Measurements from ENCODE around the gene ORC3. TPM values are rescaled to one million over a fixed set of nuclear protein-coding genes. Genes with fewer than 3 reads are reported as not detected.

The ORC3 gene
- total RNA-seq, 1 experiment from 2014 or later = 52.9 TPM

- no peaks in the 10 kb centered on the region for H3K79me1 ChIP-seq (ENCODE audit: insufficient read depth, low read depth, low read length, poor library complexity, severe bottlenecking)
- no CpG with 5 or more reads among the region's 1 CpG for WGBS (ENCODE audit: extremely low coverage, insufficient read length, low lambda C conversion rate)
- H3K27ac Mint-ChIP-seq = no peak overlapping the region
Observed at GRCh38 chr6:87661016-87661415, 71.1 kb downstream of the ORC3 start.

More at GRCh38 chr6:87661016-87661415, 71.1 kb downstream of the ORC3 start:
- no peak overlapping the region for H3K9ac ChIP-seq (ENCODE audit: extremely low read depth, insufficient read length, low read length)
- no peak overlapping the region for H3K56ac ChIP-seq (ENCODE audit: insufficient read length, low read depth, low read length)
- H3K4ac ChIP-seq (ENCODE audit: low read depth, low read length) = no peak overlapping the region
- H3K27me3 ChIP-seq (ENCODE audit: insufficient read depth, low read length) = no peaks in the 10 kb centered on the region
- H3K36me3 Mint-ChIP-seq (ENCODE audit: insufficient read depth in 1 of 3, low read depth in 3 of 3) = peaks cover 21 to 67% (median 59%) of the 10 kb centered on the region in 3 experiments
- no peak overlapping the region for H4K91ac ChIP-seq (ENCODE audit: insufficient read length, low read depth, low read length)
- H3K27ac ChIP-seq (ENCODE audit: insufficient read length, low read depth, low read length) = no peak overlapping the region
- no peak overlapping the region for H3K4me3 Mint-ChIP-seq
- no peak overlapping the region for H2BK12ac ChIP-seq (ENCODE audit: insufficient read length, low read depth, low read length)
- no peaks in the 10 kb centered on the region for H3K4me1 ChIP-seq (ENCODE audit: insufficient read depth, low read length)
- no peak overlapping the region for H2BK15ac ChIP-seq (ENCODE audit: low read depth, low read length)
- H3K27me3 Mint-ChIP-seq (ENCODE audit: low read depth) = no peaks in the 10 kb centered on the region; the same call in 1 of the 2 replicates
- H3K9me3 Mint-ChIP-seq = no peaks in the 10 kb centered on the region
- H2BK120ac ChIP-seq (ENCODE audit: low read depth, low read length, poor library complexity, severe bottlenecking) = no peak overlapping the region
- H3K9me3 ChIP-seq (ENCODE audit: control insufficient read depth, low read depth, low read length) = no peaks in the 10 kb centered on the region
- H3K14ac ChIP-seq (ENCODE audit: insufficient read depth, low read length) = no peak overlapping the region
- no peak overlapping the region for H3K23ac ChIP-seq (ENCODE audit: insufficient read length, low read depth, low read length)
- H3K79me2 ChIP-seq (ENCODE audit: insufficient read depth, low read length) = no peaks in the 10 kb centered on the region
- H2BK20ac ChIP-seq (ENCODE audit: low read depth, low read length, poor library complexity, severe bottlenecking) = no peak overlapping the region
- H2BK5ac ChIP-seq (ENCODE audit: insufficient read length, low read length) = no peak overlapping the region
- no peaks in the 10 kb centered on the region for H3K4me1 Mint-ChIP-seq
- H4K5ac ChIP-seq (ENCODE audit: insufficient read length, low read depth, low read length) = no peak overlapping the region
- no peak overlapping the region for H3T11ph ChIP-seq (ENCODE audit: low read length)
- H3K4me2 ChIP-seq (ENCODE audit: insufficient read depth, insufficient read length, low read length) = no peak overlapping the region
- no peaks in the 10 kb centered on the region for H3K23me2 ChIP-seq (ENCODE audit: insufficient read length, low read depth, low read length, poor library complexity, severe bottlenecking)
- no peak overlapping the region for H4K8ac ChIP-seq (replicated peaks; ENCODE audit: insufficient read length, low read depth, low read length)
- no peak for TF ChIP-seq CTCF (conservative IDR thresholded peaks at IDR 0.05)
- H3K18ac ChIP-seq (ENCODE audit: insufficient read length, low read depth, low read length) = no peak overlapping the region
- H2AFZ ChIP-seq (ENCODE audit: low read length) = no peak overlapping the region
- H2AK5ac ChIP-seq (ENCODE audit: insufficient read length, low read length) = no peak overlapping the region
- no peak for DNase-seq
- no peaks in the 10 kb centered on the region for H4K20me1 ChIP-seq (ENCODE audit: control insufficient read depth, insufficient read depth, insufficient read length)
